Nephron progenitor cell (in vitro differentiated cells): ENCODE results near the gene GAMT.

Experiments used
- DNase-seq: peaks from one replicate; pipeline ENCODE4 v3.0.0; 2021
- H3K27ac Mint-ChIP-seq: 2 replicates; pipeline ENCODE4 v1.8.0; 2021; ENCODE audit warnings: mild to moderate bottlenecking, moderate library complexity, mixed read lengths
- H3K27me3 Mint-ChIP-seq: 2 replicates; pipeline ENCODE4 v1.8.0; 2021; ENCODE audit warnings: mild to moderate bottlenecking, low read depth, mixed read lengths; ENCODE audit not compliant: poor library complexity
- H3K36me3 Mint-ChIP-seq: 2 replicates; pipeline ENCODE4 v1.8.0; 2021; ENCODE audit warnings: low read depth, mixed read lengths
- H3K4me1 Mint-ChIP-seq: 2 replicates; pipeline ENCODE4 v1.8.0; 2021; ENCODE audit warnings: mixed read lengths
- H3K4me3 Mint-ChIP-seq: 2 replicates; pipeline ENCODE4 v1.8.0; 2021; ENCODE audit warnings: mild to moderate bottlenecking, moderate library complexity, mixed read lengths
- H3K9me3 Mint-ChIP-seq: 2 replicates; pipeline ENCODE4 v1.8.0; 2021; ENCODE audit warnings: mild to moderate bottlenecking, moderate library complexity, mixed read lengths
- CTCF ChIP-seq: fragments of 200-600 bp; sonication (generic); IDR thresholded peaks from 2 replicates; pipeline ENCODE4 v1.5.0; 2021; ENCODE audit warnings: antibody characterized with exemption

The GAMT gene

GRCh38 chr19:1351381-1351851, 49.9 kb downstream of the GAMT start:
- Mint-ChIP-seq H3K27me3 (peaks cover 16% of the 10 kb centered on the region), H3K27ac (no peak overlapping the region), H3K36me3 (no peaks in the 10 kb centered on the region), H3K4me1 (peaks cover 30% of the 10 kb centered on the region), H3K4me3 (peak overlapping the region; percentile 19), H3K9me3 (no peaks in the 10 kb centered on the region)
- no peak for TF ChIP-seq CTCF
- DNase-seq: no peak

GRCh38 chr19:1350867-1351266, 50.5 kb downstream of the GAMT start:
- no peak overlapping the region for H3K27ac Mint-ChIP-seq
- H3K27me3 Mint-ChIP-seq: peaks cover 16% of the 10 kb centered on the region
- H3K36me3 Mint-ChIP-seq: no peaks in the 10 kb centered on the region
- H3K9me3 Mint-ChIP-seq: no peaks in the 10 kb centered on the region
- peaks cover 25% of the 10 kb centered on the region for H3K4me1 Mint-ChIP-seq
- TF ChIP-seq CTCF: no peak
- H3K4me3 Mint-ChIP-seq: no peak overlapping the region
- no peak for DNase-seq

- Mint-ChIP-seq H3K27ac (no peak overlapping the region), H3K4me1 (peaks cover 21% of the 10 kb centered on the region), H3K4me3 (no peak overlapping the region), H3K9me3 (no peaks in the 10 kb centered on the region), H3K36me3 (no peaks in the 10 kb centered on the region), H3K27me3 (peaks cover 20% of the 10 kb centered on the region)
- DNase-seq: no peak
- no peak for TF ChIP-seq CTCF
These were observed 52.1 kb downstream of the GAMT start for GRCh38 chr19:1349211-1349610.
